GM12892 (cell line): ENCODE measurements around the gene DDX51.

ENCODE experiments used
- DNase-seq: peaks from one replicate; pipeline ENCODE4 v3.0.0; 2011; ENCODE audit not compliant: insufficient read length
- FAIRE-seq: peaks from 2 replicates; lab custom pipeline; 2011; peaks lifted over from hg19 to GRCh38; lab: Jason Lieb, UNC
- POLR2A ChIP-seq: IDR thresholded peaks from 2 replicates; pipeline ENCODE4 v1.6.1; 2011; ENCODE audit warnings: low read depth, low read length, control low read depth
- POLR2AphosphoS5 ChIP-seq: IDR thresholded peaks from 2 replicates; pipeline ENCODE4 v1.6.1; 2011; ENCODE audit warnings: low read depth, low read length, control low read depth
- TAF1 ChIP-seq: IDR thresholded peaks from 2 replicates; pipeline ENCODE4 v1.6.1; 2011; ENCODE audit warnings: low read depth, mild to moderate bottlenecking, control low read depth, low read length, borderline replicate concordance

Gene DDX51

GRCh38 chr12:132170094-132170636, 26.0 kb upstream of the DDX51 start:
- DNase-seq: no peak
- FAIRE-seq: no peak
- no peak for TF ChIP-seq POLR2A

GRCh38 chr12:132169376-132169775, 25.3 kb upstream of the DDX51 start:
- no peak for TF ChIP-seq POLR2AphosphoS5
- no peak for TF ChIP-seq POLR2A
- TF ChIP-seq TAF1: no peak
- DNase-seq: no peak
- FAIRE-seq: no peak

GRCh38 chr12:132168311-132169031, 24.4 kb upstream of the DDX51 start:
- TF ChIP-seq POLR2AphosphoS5 (no peak), TAF1 (no peak), POLR2A (no peak)
- FAIRE-seq (no peak), DNase-seq (no peak)

- no peak for DNase-seq
- TF ChIP-seq TAF1: no peak
- TF ChIP-seq POLR2AphosphoS5: no peak
- TF ChIP-seq POLR2A: no peak
- FAIRE-seq: no peak
Measured at GRCh38 chr12:132167611-132168310, 23.6 kb upstream of the DDX51 start.

- no peak for TF ChIP-seq POLR2A
- TF ChIP-seq TAF1: no peak
- no peak for TF ChIP-seq POLR2AphosphoS5
- FAIRE-seq (no peak), DNase-seq (no peak)
Measured at GRCh38 chr12:132166801-132167591, 22.9 kb upstream of the DDX51 start.

- TF ChIP-seq POLR2A (no peak), POLR2AphosphoS5 (no peak), TAF1 (no peak)
- no peak for FAIRE-seq
- no peak for DNase-seq
Measured at GRCh38 chr12:132166093-132166492, 22.0 kb upstream of the DDX51 start.

- FAIRE-seq (no peak), DNase-seq (no peak)
- TF ChIP-seq POLR2A (no peak), TAF1 (no peak), POLR2AphosphoS5 (no peak)
Measured at GRCh38 chr12:132165584-132165983, 21.5 kb upstream of the DDX51 start.

- no peak for TF ChIP-seq POLR2AphosphoS5
- no peak for TF ChIP-seq TAF1
- TF ChIP-seq POLR2A: no peak
- no peak for FAIRE-seq
- DNase-seq: no peak
Measured at GRCh38 chr12:132164426-132164825, 20.3 kb upstream of the DDX51 start.

- TF ChIP-seq POLR2AphosphoS5 (no peak), TAF1 (no peak), POLR2A (no peak)
- no peak for FAIRE-seq
- no peak for DNase-seq
Measured at GRCh38 chr12:132163911-132164288, 19.8 kb upstream of the DDX51 start.

GRCh38 chr12:132163041-132163910, 19.2 kb upstream of the DDX51 start:
- DNase-seq (no peak), FAIRE-seq (no peak)
- TF ChIP-seq POLR2AphosphoS5 (no peak), POLR2A (no peak), TAF1 (no peak)
